HepG2 (cell line): Measurements from ENCODE around the gene GPR176. TPM values are rescaled to one million over a fixed set of nuclear protein-coding genes. Genes with fewer than 3 reads are reported as not detected.

ENCODE experiments used
- ATAC-seq: fragments of 200-7000 bp; cut with Tn5 transposase; 3 replicates; pipeline ENCODE4 v1.9.1; 2020; ENCODE audit warnings: mild to moderate bottlenecking, moderate library complexity
- BruUV-seq: library from RNA; stranded (reverse); fragments of 400-500 nt; replicated peaks from 2 replicates; lab custom pipeline; 2021; lab: Mats Ljungman, UMichigan
- CTCF ChIA-PET: fragments of 300-600 bp; formaldehyde crosslinking; extraction: SDS; loops from one replicate; lab custom pipeline; 2021; ENCODE audit warnings: low total read pairs, inconsistent platforms, low intra/inter-chr PET ratio; lab: Yijun Ruan, JAX
- POLR2A ChIA-PET: fragments of 350-600 bp; sonication (Branson Sonifier 250); formaldehyde crosslinking; loops from one replicate; lab custom pipeline; 2020; ENCODE audit warnings: antibody characterized with exemption, inconsistent platforms; lab: Yijun Ruan, JAX
- DNase-seq: peaks from one replicate; pipeline ENCODE4 v3.0.0-alpha.2; 2015; ENCODE audit warnings: low spot score
- FAIRE-seq: peaks from 3 replicates; lab custom pipeline; 2011; peaks lifted over from hg19 to GRCh38; lab: Jason Lieb, UNC
- H2AFZ ChIP-seq: one replicate; pipeline ENCODE4 v1.6.1; 2011; ENCODE audit warnings: low read length, inconsistent platforms
- H3K27ac ChIP-seq: fragments of 300-600 bp; 3 replicates; pipeline ENCODE4 v1.8.0; 2011; ENCODE audit warnings: mixed run types, mild to moderate bottlenecking, mixed read lengths, low read length, inconsistent platforms; ENCODE audit not compliant: insufficient read depth; ENCODE audit errors: extremely low read length
- H3K27me3 ChIP-seq, 2 experiments: fragments of 200-600 bp in 1 of 2; 2 replicates in 1 of 2; 3 replicates in 1 of 2; pipeline versions ENCODE4 v1.6.0 to v1.8.0; 2011; ENCODE audit warnings: low read length in 2 of 2, mild to moderate bottlenecking in 2 of 2, moderate library complexity in 2 of 2, inconsistent platforms in 1 of 2; ENCODE audit not compliant: insufficient read depth in 2 of 2, control insufficient read depth in 1 of 2
- H3K36me3 ChIP-seq, 2 experiments: fragments of 200-600 bp in 1 of 2; replicated peaks in 1 of 2; 2 replicates in 1 of 2; 3 replicates in 1 of 2; pipeline versions ENCODE4 v1.5.1 to v1.8.0; 2011; ENCODE audit warnings: low read length in 2 of 2, inconsistent platforms in 1 of 2; ENCODE audit not compliant: insufficient read depth in 2 of 2, control insufficient read depth in 1 of 2
- H3K4me1 ChIP-seq: 2 replicates; pipeline ENCODE4 v1.5.1; 2012; ENCODE audit warnings: low read length, inconsistent platforms; ENCODE audit not compliant: insufficient read depth
- H3K4me2 ChIP-seq: 2 replicates; pipeline ENCODE4 v1.6.0; 2011; ENCODE audit warnings: low read depth, low read length, inconsistent platforms
- H3K4me3 ChIP-seq, 3 experiments: fragments of 200-600 bp in 1 of 3; sonication (generic), shearing (Covaris generic) in 1 of 3; replicated peaks in 1 of 3; 2 replicates each; pipeline ENCODE4 v1.5.1; 2011 to 2016; ENCODE audit warnings: low read length in 3 of 3, inconsistent platforms in 2 of 3, low read depth in 2 of 3, mild to moderate bottlenecking in 2 of 3, control low read depth in 1 of 3, mixed read lengths in 1 of 3; ENCODE audit not compliant: insufficient read depth in 1 of 3
- H3K79me2 ChIP-seq: one replicate; pipeline ENCODE4 v1.6.1; 2011; ENCODE audit warnings: low read length, inconsistent platforms; ENCODE audit not compliant: insufficient read depth
- H3K9ac ChIP-seq: 2 replicates; pipeline ENCODE4 v1.6.0; 2011; ENCODE audit warnings: mild to moderate bottlenecking, low read depth, low read length, inconsistent platforms; ENCODE audit not compliant: insufficient read depth
- H3K9me3 ChIP-seq: 2 replicates; pipeline ENCODE4 v1.5.1; 2012; ENCODE audit warnings: mild to moderate bottlenecking, low read length
- H4K20me1 ChIP-seq: 2 replicates; pipeline ENCODE4 v1.6.0; 2011; ENCODE audit warnings: inconsistent platforms, mild to moderate bottlenecking, low read length, moderate library complexity; ENCODE audit not compliant: insufficient read depth
- AKAP8 ChIP-seq: sonication (generic); formaldehyde crosslinking; IDR thresholded peaks from 2 replicates; pipeline ENCODE4 v1.5.1; 2020; ENCODE audit warnings: mild to moderate bottlenecking, missing genetic modification reagents
- CHCHD3 ChIP-seq: sonication (generic); formaldehyde crosslinking; IDR thresholded peaks from 2 replicates; pipeline ENCODE4 v1.8.0; 2022; ENCODE audit warnings: mild to moderate bottlenecking, missing genetic modification reagents, moderate library complexity
- DR1 ChIP-seq: sonication (generic); formaldehyde crosslinking; IDR thresholded peaks from 2 replicates; pipeline ENCODE4 v1.8.0; 2021; ENCODE audit warnings: mild to moderate bottlenecking, missing genetic modification reagents, inconsistent platforms
- NFE2L1 ChIP-seq: sonication (generic); formaldehyde crosslinking; IDR thresholded peaks from 2 replicates; pipeline ENCODE4 v1.4.0; 2020; ENCODE audit warnings: missing genetic modification reagents, mild to moderate bottlenecking, borderline replicate concordance
- POLR2G ChIP-seq: fragments of 200-400 bp; formaldehyde crosslinking; IDR thresholded peaks from 2 replicates; pipeline ENCODE4 v1.6.1; 2018; ENCODE audit warnings: mild to moderate bottlenecking, low read depth, low read length, moderate library complexity
- SRSF4 ChIP-seq: fragments of 200-400 bp; formaldehyde crosslinking; IDR thresholded peaks from one replicate; pipeline ENCODE4 v1.6.1; 2018; ENCODE audit warnings: mild to moderate bottlenecking, low read depth, low read length, moderate library complexity; ENCODE audit not compliant: poor library complexity, severe bottlenecking
- TAF1 ChIP-seq: sonication (generic); formaldehyde crosslinking; IDR thresholded peaks from 2 replicates; pipeline ENCODE4 v1.4.0; 2020; ENCODE audit warnings: missing genetic modification reagents
- ZNF44 ChIP-seq: sonication (generic); formaldehyde crosslinking; IDR thresholded peaks from 2 replicates; pipeline ENCODE4 v1.5.1; 2020; ENCODE audit warnings: mild to moderate bottlenecking, missing genetic modification reagents
- ZNF766 ChIP-seq: sonication (generic); formaldehyde crosslinking; IDR thresholded peaks from 2 replicates; pipeline ENCODE4 v1.5.0; 2020; ENCODE audit warnings: missing genetic modification reagents, borderline replicate concordance
- WGBS: methylation state at CpG from one replicate; pipeline ENCODE4 v1.1.6; 2017; ENCODE audit warnings: low lambda C conversion rate; 5-methylcytosine and 5-hydroxymethylcytosine counted together
- in situ Hi-C: cut with HindIII; loops from 2 replicates; pipeline ENCODE4 v1.10.0; 2017; ENCODE audit warnings: low pct_unique_long_range_greater_than_20kb; ENCODE audit not compliant: extremely low pct_ligation_motif_present
- intact Hi-C: fragments of 100-400 bp; cut with micrococcal nuclease; formaldehyde crosslinking; loops from one replicate; pipeline ENCODE4 v1.10.0; 2022; ENCODE audit not compliant: unreplicated experiment
- polyA plus RNA-seq, 8 experiments: library from polyadenylated mRNA; depleted of rRNA in 3 of 8; stranded (reverse) in 7 of 8; unstranded in 1 of 8; fragments of >200 nt; fragmentation: Illumina TruSeq in 4 of 8; extraction: Trizol in 4 of 8; gene quantifications; 2 replicates each; pipeline versions ENCODE4 v1.2.1 to v1.2.3, GENCODE V29; 2011 to 2016; ENCODE audit warnings: low read depth in 4 of 8, missing spikeins in 1 of 8, mixed read lengths in 1 of 8; ENCODE audit not compliant: insufficient read depth in 1 of 8
- total RNA-seq, 5 experiments: library from RNA; depleted of rRNA; stranded (reverse); fragments of >200 nt; fragmentation: Illumina TruSeq; extraction: Trizol; gene quantifications; 2 replicates each; pipeline ENCODE4 v1.2.3, GENCODE V29; 2016; ENCODE audit warnings: low read depth in 1 of 5
- TF ChIP-seq, protein P1 (sequence below): sonication (generic); formaldehyde crosslinking; IDR thresholded peaks from 2 replicates; pipeline ENCODE4 v1.8.1; 2023; ENCODE audit warnings: mild to moderate bottlenecking, missing genetic modification reagents
- TF ChIP-seq, protein P2 (sequence below): sonication (generic); formaldehyde crosslinking; IDR thresholded peaks from 2 replicates; pipeline ENCODE4 v1.8.0; 2022; ENCODE audit warnings: low read depth, missing genetic modification reagents
- TF ChIP-seq, protein P3 (sequence below): sonication (generic); formaldehyde crosslinking; IDR thresholded peaks from 2 replicates; pipeline ENCODE4 v1.8.0; 2022; ENCODE audit warnings: mild to moderate bottlenecking, missing genetic modification reagents, moderate library complexity
- TF ChIP-seq, protein P4 (sequence below): sonication (generic); formaldehyde crosslinking; IDR thresholded peaks from 2 replicates; pipeline ENCODE4 v1.4.0; 2020; ENCODE audit warnings: missing genetic modification reagents

GPR176 gene
- total and polyA plus RNA-seq, 2 of the 13 experiments (the other 11 are each of a cell fraction or from before 2014, with no cell fraction given) = 0.11 to 0.20 TPM

GRCh38 chr15:39819533-39819932 lies 100.5 kb downstream of the GPR176 start:
- no peak overlapping the region for H3K27ac ChIP-seq
- ChIA-PET CTCF (no interaction called here), POLR2A (no interaction called here)
- no peaks in the 10 kb centered on the region for H3K79me2 ChIP-seq
- 4% methylated on average over 3 of the region's 3 CpGs for WGBS
- H3K9me3 ChIP-seq = no peaks in the 10 kb centered on the region
- DNase-seq (no peak), ATAC-seq (no peak), FAIRE-seq (no peak)
- no peak overlapping the region for H2AFZ ChIP-seq
- no peak overlapping the region for H3K4me2 ChIP-seq
- H4K20me1 ChIP-seq = no peaks in the 10 kb centered on the region
- H3K36me3 ChIP-seq = no peaks in the 10 kb centered on the region
- no peaks in the 10 kb centered on the region for H3K27me3 ChIP-seq
- intact Hi-C loops = no loop called here
- H3K9ac ChIP-seq = no peak overlapping the region
- in situ Hi-C loops = no loop called here
- H3K4me1 ChIP-seq = no peaks in the 10 kb centered on the region
- TF ChIP-seq, protein P1, sequence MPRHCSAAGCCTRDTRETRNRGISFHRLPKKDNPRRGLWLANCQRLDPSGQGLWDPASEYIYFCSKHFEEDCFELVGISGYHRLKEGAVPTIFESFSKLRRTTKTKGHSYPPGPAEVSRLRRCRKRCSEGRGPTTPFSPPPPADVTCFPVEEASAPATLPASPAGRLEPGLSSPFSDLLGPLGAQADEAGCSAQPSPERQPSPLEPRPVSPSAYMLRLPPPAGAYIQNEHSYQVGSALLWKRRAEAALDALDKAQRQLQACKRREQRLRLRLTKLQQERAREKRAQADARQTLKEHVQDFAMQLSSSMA (CRISPR knock-in tag) = no peak
- TF ChIP-seq CHCHD3 = no peak
- TF ChIP-seq, protein P2, sequence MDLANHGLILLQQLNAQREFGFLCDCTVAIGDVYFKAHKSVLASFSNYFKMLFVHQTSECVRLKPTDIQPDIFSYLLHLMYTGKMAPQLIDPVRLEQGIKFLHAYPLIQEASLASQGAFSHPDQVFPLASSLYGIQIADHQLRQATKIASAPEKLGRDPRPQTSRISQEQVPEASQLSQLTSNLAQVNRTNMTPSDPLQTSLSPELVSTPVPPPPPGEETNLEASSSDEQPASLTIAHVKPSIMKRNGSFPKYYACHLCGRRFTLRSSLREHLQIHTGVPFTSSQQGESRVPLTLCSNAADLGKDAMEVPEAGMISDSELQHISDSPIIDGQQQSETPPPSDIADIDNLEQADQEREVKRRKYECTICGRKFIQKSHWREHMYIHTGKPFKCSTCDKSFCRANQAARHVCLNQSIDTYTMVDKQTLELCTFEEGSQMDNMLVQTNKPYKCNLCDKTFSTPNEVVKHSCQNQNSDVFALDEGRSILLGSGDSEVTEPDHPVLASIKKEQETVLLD (CRISPR knock-in tag) = no peak
- no peak for TF ChIP-seq SRSF4
- TF ChIP-seq AKAP8 (CRISPR knock-in tag) = no peak
- no TSS peak for BruUV-seq
- H3K4me3 ChIP-seq = no peak overlapping the region

DNA sequence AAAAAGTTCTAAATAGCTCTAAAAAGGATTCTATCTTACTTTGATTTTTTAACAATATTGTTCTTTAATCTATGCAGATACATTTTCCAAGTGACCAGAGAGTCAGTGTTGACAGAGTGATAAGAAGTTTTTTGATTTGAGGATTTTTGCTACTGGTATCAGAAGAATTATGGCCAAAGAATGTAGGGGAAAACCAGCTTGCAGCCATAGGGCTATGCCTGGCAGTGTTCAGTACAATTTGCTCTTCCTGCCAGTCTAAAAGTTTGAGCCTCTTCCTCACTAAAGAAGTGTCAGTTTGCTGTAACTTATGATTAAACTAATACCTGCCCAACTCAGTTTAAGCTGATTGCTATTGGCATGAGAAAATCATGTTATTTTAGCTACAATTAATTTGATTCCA lies 102.2 kb downstream of the GPR176 start:
- in situ Hi-C loops (no loop called here), intact Hi-C loops (no loop called here)
- ATAC-seq (no peak), DNase-seq (no peak), FAIRE-seq (no peak)
- Histone ChIP-seq H3K27me3 (no peaks in the 10 kb centered on the region), H4K20me1 (no peaks in the 10 kb centered on the region), H2AFZ (no peak overlapping the region), H3K4me1 (no peaks in the 10 kb centered on the region), H3K9ac (no peak overlapping the region), H3K27ac (no peak overlapping the region), H3K4me2 (no peak overlapping the region), H3K79me2 (no peaks in the 10 kb centered on the region), H3K4me3 (no peak overlapping the region), H3K9me3 (no peaks in the 10 kb centered on the region), H3K36me3 (no peaks in the 10 kb centered on the region)
- BruUV-seq = no TSS peak
- ChIA-PET POLR2A (no interaction called here), CTCF (no interaction called here)
- no peak for TF ChIP-seq DR1
- TF ChIP-seq NFE2L1 = no peak
- TF ChIP-seq ZNF44 (CRISPR knock-in tag) = no peak
- TF ChIP-seq ZNF766 (CRISPR knock-in tag) = no peak
- TF ChIP-seq, protein P3, sequence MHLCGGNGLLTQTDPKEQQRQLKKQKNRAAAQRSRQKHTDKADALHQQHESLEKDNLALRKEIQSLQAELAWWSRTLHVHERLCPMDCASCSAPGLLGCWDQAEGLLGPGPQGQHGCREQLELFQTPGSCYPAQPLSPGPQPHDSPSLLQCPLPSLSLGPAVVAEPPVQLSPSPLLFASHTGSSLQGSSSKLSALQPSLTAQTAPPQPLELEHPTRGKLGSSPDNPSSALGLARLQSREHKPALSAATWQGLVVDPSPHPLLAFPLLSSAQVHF (CRISPR knock-in tag) = no peak
- no peak for TF ChIP-seq POLR2G
- no peak for TF ChIP-seq TAF1
- TF ChIP-seq, protein P4, sequence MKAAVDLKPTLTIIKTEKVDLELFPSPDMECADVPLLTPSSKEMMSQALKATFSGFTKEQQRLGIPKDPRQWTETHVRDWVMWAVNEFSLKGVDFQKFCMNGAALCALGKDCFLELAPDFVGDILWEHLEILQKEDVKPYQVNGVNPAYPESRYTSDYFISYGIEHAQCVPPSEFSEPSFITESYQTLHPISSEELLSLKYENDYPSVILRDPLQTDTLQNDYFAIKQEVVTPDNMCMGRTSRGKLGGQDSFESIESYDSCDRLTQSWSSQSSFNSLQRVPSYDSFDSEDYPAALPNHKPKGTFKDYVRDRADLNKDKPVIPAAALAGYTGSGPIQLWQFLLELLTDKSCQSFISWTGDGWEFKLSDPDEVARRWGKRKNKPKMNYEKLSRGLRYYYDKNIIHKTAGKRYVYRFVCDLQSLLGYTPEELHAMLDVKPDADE = no peak
